ENCODE measurements around the gene OR2C1. TPM values are rescaled to one million over a fixed set of nuclear protein-coding genes. Genes with fewer than 3 reads are reported as not detected.

OR2C1 gene
- total RNA-seq, 1 donor from 2014 or later, result not detected

DNA sequence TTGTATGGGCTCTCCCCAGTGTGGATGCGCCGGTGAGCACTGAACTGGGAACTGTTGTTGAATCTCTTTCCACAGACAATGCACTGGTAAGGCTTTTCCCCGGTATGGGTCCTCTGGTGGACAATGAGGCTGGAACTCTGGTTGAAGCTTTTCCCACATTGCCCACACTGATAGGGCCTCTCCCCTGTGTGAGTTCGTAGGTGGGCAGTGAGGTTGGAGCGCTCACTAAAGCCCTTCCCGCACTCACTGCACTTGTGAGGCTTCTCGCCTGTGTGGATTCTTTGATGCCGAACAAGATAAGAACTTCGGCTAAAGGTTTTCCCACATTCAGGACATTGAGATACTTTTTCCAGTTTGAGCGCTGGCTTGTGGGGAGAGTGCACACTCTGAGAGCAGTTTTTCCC, 27.4 kb downstream of the OR2C1 start:
- Histone ChIP-seq H3K36me3 (ENCODE audit: insufficient read depth, low read length) (peaks cover 33% of the 10 kb centered on the region), H3K9ac (ENCODE audit: low read length) (no peak overlapping the region), H3K4me3 (ENCODE audit: insufficient read depth, low read depth, low read length) (peak overlapping the region; percentile 17), H3K4me2 (ENCODE audit: low read length) (no peak overlapping the region), H3K9me3 (ENCODE audit: insufficient read depth, low read depth, low read length) (peaks cover 50% of the 10 kb centered on the region), H2AFZ (ENCODE audit: low read depth, low read length) (no peak overlapping the region), H4K20me1 (ENCODE audit: insufficient read depth, low read length) (no peaks in the 10 kb centered on the region), H3K4me1 (ENCODE audit: insufficient read depth, low read length) (no peaks in the 10 kb centered on the region), H3K79me2 (ENCODE audit: insufficient read depth, low read length) (peaks cover 17% of the 10 kb centered on the region), H3K27ac (ENCODE audit: low read depth, low read length) (no peak overlapping the region), H3K27me3 (ENCODE audit: insufficient read depth, low read length) (no peaks in the 10 kb centered on the region)
- no peak overlapping the region for H3K27ac Mint-ChIP-seq (ENCODE audit: unreplicated experiment)
- no peak for TF ChIP-seq CTCF (IDR thresholded peaks at IDR 0.05; ENCODE audit: insufficient read depth, low read depth, low read length)
- TF ChIP-seq EZH2 (IDR thresholded peaks at IDR 0.05; ENCODE audit: insufficient read depth, low read length), result no peak
- H3K36me3 Mint-ChIP-seq (ENCODE audit: low read depth, unreplicated experiment), result peaks cover 81% of the 10 kb centered on the region
- no peak for DNase-seq (ENCODE audit: low read depth)
- H3K9me3 Mint-ChIP-seq (ENCODE audit: unreplicated experiment), result peaks cover 78% of the 10 kb centered on the region
- no peak for FAIRE-seq
- no peak overlapping the region for H3K4me3 Mint-ChIP-seq (ENCODE audit: unreplicated experiment)
- peaks cover 6% of the 10 kb centered on the region for H3K27me3 Mint-ChIP-seq (ENCODE audit: low read depth, unreplicated experiment)
- H3K4me1 Mint-ChIP-seq (ENCODE audit: low read depth, unreplicated experiment), result no peaks in the 10 kb centered on the region

DNA sequence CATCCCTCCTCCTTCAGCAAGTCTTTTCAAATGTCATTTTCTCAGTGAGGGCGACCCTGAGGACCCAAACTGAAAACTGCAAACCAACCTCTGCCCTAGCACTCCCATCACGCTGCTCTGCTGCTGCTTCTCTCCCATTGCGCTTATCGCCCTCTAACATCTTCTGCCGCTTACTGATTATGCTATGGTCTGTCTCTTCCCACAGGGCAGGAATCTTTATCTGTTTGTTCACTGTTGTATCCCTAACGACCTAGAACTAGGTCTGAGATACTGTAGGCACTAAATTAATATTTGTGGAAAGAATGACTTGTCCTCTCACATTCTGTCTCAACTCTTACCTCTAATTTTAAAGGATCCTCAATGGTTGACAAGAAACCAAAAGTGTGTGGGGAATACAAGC, 32.6 kb downstream of the OR2C1 start:
- H4K20me1 ChIP-seq (ENCODE audit: insufficient read depth, low read length), result peaks cover 6% of the 10 kb centered on the region
- no peaks in the 10 kb centered on the region for H3K4me1 Mint-ChIP-seq (ENCODE audit: low read depth, unreplicated experiment)
- H3K4me1 ChIP-seq (ENCODE audit: insufficient read depth, low read length), result no peaks in the 10 kb centered on the region
- H3K9me3 ChIP-seq (ENCODE audit: insufficient read depth, low read depth, low read length), result peaks cover 18% of the 10 kb centered on the region
- DNase-seq (ENCODE audit: low read depth), result no peak
- H3K4me3 ChIP-seq (ENCODE audit: insufficient read depth, low read depth, low read length), result no peak overlapping the region
- no peak overlapping the region for H3K4me3 Mint-ChIP-seq (ENCODE audit: unreplicated experiment)
- H3K27ac Mint-ChIP-seq (ENCODE audit: unreplicated experiment), result no peak overlapping the region
- no peak overlapping the region for H3K4me2 ChIP-seq (ENCODE audit: low read length)
- H2AFZ ChIP-seq (ENCODE audit: low read depth, low read length), result no peak overlapping the region
- FAIRE-seq, result no peak
- peaks cover 25% of the 10 kb centered on the region for H3K36me3 ChIP-seq (ENCODE audit: insufficient read depth, low read length)
- no peak overlapping the region for H3K9ac ChIP-seq (ENCODE audit: low read length)
- peaks cover 37% of the 10 kb centered on the region for H3K9me3 Mint-ChIP-seq (ENCODE audit: unreplicated experiment)
- TF ChIP-seq EZH2 (IDR thresholded peaks at IDR 0.05; ENCODE audit: insufficient read depth, low read length), result no peak
- TF ChIP-seq CTCF (IDR thresholded peaks at IDR 0.05; ENCODE audit: insufficient read depth, low read depth, low read length), result no peak
- H3K27me3 Mint-ChIP-seq (ENCODE audit: low read depth, unreplicated experiment), result no peaks in the 10 kb centered on the region
- H3K79me2 ChIP-seq (ENCODE audit: insufficient read depth, low read length), result peaks cover 29% of the 10 kb centered on the region
- H3K27me3 ChIP-seq (ENCODE audit: insufficient read depth, low read length), result no peaks in the 10 kb centered on the region
- H3K27ac ChIP-seq (ENCODE audit: low read depth, low read length), result no peak overlapping the region
- peaks cover 60% of the 10 kb centered on the region for H3K36me3 Mint-ChIP-seq (ENCODE audit: low read depth, unreplicated experiment)

- no peak overlapping the region for H3K4me3 Mint-ChIP-seq (ENCODE audit: unreplicated experiment)
- peaks cover 12% of the 10 kb centered on the region for H3K36me3 ChIP-seq (ENCODE audit: insufficient read depth, low read length)
- no peaks in the 10 kb centered on the region for H3K4me1 ChIP-seq (ENCODE audit: insufficient read depth, low read length)
- H3K27me3 Mint-ChIP-seq (ENCODE audit: low read depth, unreplicated experiment), result no peaks in the 10 kb centered on the region
- H3K9ac ChIP-seq (ENCODE audit: low read length), result no peak overlapping the region
- H3K4me1 Mint-ChIP-seq (ENCODE audit: low read depth, unreplicated experiment), result no peaks in the 10 kb centered on the region
- no peak overlapping the region for H2AFZ ChIP-seq (ENCODE audit: low read depth, low read length)
- DNase-seq (ENCODE audit: low read depth) (no peak), FAIRE-seq (no peak)
- no peak overlapping the region for H3K4me2 ChIP-seq (ENCODE audit: low read length)
- no peak overlapping the region for H3K4me3 ChIP-seq (ENCODE audit: insufficient read depth, low read depth, low read length)
- H3K79me2 ChIP-seq (ENCODE audit: insufficient read depth, low read length), result peaks cover 25% of the 10 kb centered on the region
- peaks cover 54% of the 10 kb centered on the region for H3K36me3 Mint-ChIP-seq (ENCODE audit: low read depth, unreplicated experiment)
- H3K27ac ChIP-seq (ENCODE audit: low read depth, low read length), result no peak overlapping the region
- peaks cover 12% of the 10 kb centered on the region for H4K20me1 ChIP-seq (ENCODE audit: insufficient read depth, low read length)
- no peak for TF ChIP-seq EZH2 (IDR thresholded peaks at IDR 0.05; ENCODE audit: insufficient read depth, low read length)
- TF ChIP-seq CTCF (IDR thresholded peaks at IDR 0.05; ENCODE audit: insufficient read depth, low read depth, low read length), result no peak
- peaks cover 30% of the 10 kb centered on the region for H3K9me3 Mint-ChIP-seq (ENCODE audit: unreplicated experiment)
- H3K27me3 ChIP-seq (ENCODE audit: insufficient read depth, low read length), result no peaks in the 10 kb centered on the region
- H3K27ac Mint-ChIP-seq (ENCODE audit: unreplicated experiment), result no peak overlapping the region
- H3K9me3 ChIP-seq (ENCODE audit: insufficient read depth, low read depth, low read length), result peaks cover 5% of the 10 kb centered on the region
Measured at GRCh38 chr16:3389663-3390338, 34.1 kb downstream of the OR2C1 start.

Data from astrocyte (in vitro differentiated cells and primary cell).